ENCODE measurements around the gene EFCAB8. TPM values are rescaled to one million over a fixed set of nuclear protein-coding genes. Genes with fewer than 3 reads are reported as not detected.

EFCAB8 gene
- total RNA-seq, 2 experiments from 2014 or later, result not detected

GRCh38 chr20:32912688-32913087 lies 54.0 kb downstream of the EFCAB8 start:
- Histone ChIP-seq H4K20me1 (ENCODE audit: insufficient read depth, low read length) (no peaks in the 10 kb centered on the region), H3K4me1 (ENCODE audit: insufficient read depth, low read length, poor library complexity, severe bottlenecking) (no peaks in the 10 kb centered on the region), H3K9me2 (ENCODE audit: insufficient read depth, low read length) (no peaks in the 10 kb centered on the region), H3K27ac (ENCODE audit: low read depth, low read length, poor library complexity, severe bottlenecking) (no peak overlapping the region), H3K4me2 (ENCODE audit: low read length) (no peak overlapping the region), H3K9me3 (ENCODE audit: low read length) (no peaks in the 10 kb centered on the region), H3K79me2 (ENCODE audit: insufficient read depth, low read depth, low read length) (no peaks in the 10 kb centered on the region), H3K4me3 (ENCODE audit: low read depth, low read length, poor library complexity, severe bottlenecking) (no peak overlapping the region), H2AFZ (ENCODE audit: low read length) (no peak overlapping the region), H3K36me3 (ENCODE audit: insufficient read depth, low read length) (no peaks in the 10 kb centered on the region)
- ChIA-PET CTCF (ENCODE audit: unreplicated experiment) (no interaction called here), POLR2A (no interaction called here)
- BruUV-seq (replicated peaks), result no TSS peak
- intact Hi-C loops (cut with micrococcal nuclease; ENCODE audit: unreplicated experiment), result no loop called here
- no peak for DNase-seq (ENCODE audit: low spot score)
- no peak for TF ChIP-seq EZH2phosphoT487 (IDR thresholded peaks at IDR 0.05; ENCODE audit: borderline replicate concordance, low read depth, low read length)
- TF ChIP-seq CTCF (conservative IDR thresholded peaks at IDR 0.05; ENCODE audit: low read length), result no peak

DNA sequence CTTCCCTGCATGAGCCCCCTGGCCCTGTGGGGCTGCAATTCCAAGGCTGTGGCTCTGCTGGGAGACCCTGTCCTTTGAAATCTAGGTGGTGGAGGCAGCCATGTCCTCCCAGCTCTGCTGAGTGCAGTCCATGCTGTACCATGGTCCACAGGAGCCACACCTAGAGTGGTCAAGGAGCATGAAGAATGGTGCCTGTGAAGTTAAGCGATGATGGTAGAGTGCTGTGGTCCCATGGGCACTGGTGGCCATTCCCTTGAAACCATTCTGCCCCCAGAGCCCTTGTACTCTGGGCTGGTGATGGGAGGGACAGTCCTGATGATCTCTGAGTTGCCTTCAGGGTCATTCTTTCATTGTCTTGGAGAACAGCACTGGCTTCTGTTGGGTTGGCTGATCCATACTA lies 55.3 kb downstream of the EFCAB8 start:
- no peak overlapping the region for H3K4me3 ChIP-seq (ENCODE audit: low read depth, low read length, poor library complexity, severe bottlenecking)
- no peaks in the 10 kb centered on the region for H3K36me3 ChIP-seq (ENCODE audit: insufficient read depth, low read length)
- H2AFZ ChIP-seq (ENCODE audit: low read length), result no peak overlapping the region
- ChIA-PET POLR2A (interaction anchor here (0.6 kb wide), 1 partner anchor 397 kb away, joined by 5 read pairs; no protein-coding TSS in a partner anchor), CTCF (ENCODE audit: unreplicated experiment) (no interaction called here)
- intact Hi-C loops (cut with micrococcal nuclease; ENCODE audit: unreplicated experiment), result no loop called here
- no peak for DNase-seq (ENCODE audit: low spot score)
- no peak overlapping the region for H3K4me2 ChIP-seq (ENCODE audit: low read length)
- no peaks in the 10 kb centered on the region for H3K79me2 ChIP-seq (ENCODE audit: insufficient read depth, low read depth, low read length)
- no peaks in the 10 kb centered on the region for H3K9me3 ChIP-seq (ENCODE audit: low read length)
- no TSS peak for BruUV-seq (replicated peaks)
- no peak overlapping the region for H3K27ac ChIP-seq (ENCODE audit: low read depth, low read length, poor library complexity, severe bottlenecking)
- TF ChIP-seq EZH2phosphoT487 (IDR thresholded peaks at IDR 0.05; ENCODE audit: borderline replicate concordance, low read depth, low read length) (no peak), CTCF (conservative IDR thresholded peaks at IDR 0.05; ENCODE audit: low read length) (no peak)
- no peaks in the 10 kb centered on the region for H4K20me1 ChIP-seq (ENCODE audit: insufficient read depth, low read length)
- no peaks in the 10 kb centered on the region for H3K9me2 ChIP-seq (ENCODE audit: insufficient read depth, low read length)
- H3K4me1 ChIP-seq (ENCODE audit: insufficient read depth, low read length, poor library complexity, severe bottlenecking), result no peaks in the 10 kb centered on the region

- Histone ChIP-seq H3K36me3 (ENCODE audit: insufficient read depth, low read length) (no peaks in the 10 kb centered on the region), H2AFZ (ENCODE audit: low read length) (no peak overlapping the region), H3K4me3 (ENCODE audit: low read depth, low read length, poor library complexity, severe bottlenecking) (no peak overlapping the region), H3K27ac (ENCODE audit: low read depth, low read length, poor library complexity, severe bottlenecking) (no peak overlapping the region), H3K4me2 (ENCODE audit: low read length) (no peak overlapping the region), H3K9me3 (ENCODE audit: low read length) (no peaks in the 10 kb centered on the region), H3K79me2 (ENCODE audit: insufficient read depth, low read depth, low read length) (no peaks in the 10 kb centered on the region), H3K4me1 (ENCODE audit: insufficient read depth, low read length, poor library complexity, severe bottlenecking) (no peaks in the 10 kb centered on the region), H4K20me1 (ENCODE audit: insufficient read depth, low read length) (no peaks in the 10 kb centered on the region), H3K9me2 (ENCODE audit: insufficient read depth, low read length) (no peaks in the 10 kb centered on the region)
- CTCF ChIA-PET (ENCODE audit: unreplicated experiment), result no interaction called here
- no TSS peak for BruUV-seq (replicated peaks)
- intact Hi-C loops (cut with micrococcal nuclease; ENCODE audit: unreplicated experiment), result no loop called here
- POLR2A ChIA-PET, result no interaction called here
- no peak for DNase-seq (ENCODE audit: low spot score)
- TF ChIP-seq CTCF (conservative IDR thresholded peaks at IDR 0.05; ENCODE audit: low read length) (no peak), EZH2phosphoT487 (IDR thresholded peaks at IDR 0.05; ENCODE audit: borderline replicate concordance, low read depth, low read length) (no peak)
Observed at GRCh38 chr20:32917191-32917950, 58.6 kb downstream of the EFCAB8 start.

Measured in OCI-LY7 (cell line).